H7 (cell line): Measurements from ENCODE around the gene DTD1. TPM values are rescaled to one million over a fixed set of nuclear protein-coding genes. Genes with fewer than 3 reads are reported as not detected.
"Not testable (repeated sequence)": the region's sequence is repeated elsewhere in the genome, so short reads cannot be mapped to it uniquely, and the experiment has no call there.

ENCODE experiments used
- DNase-seq: peaks from one replicate; pipeline ENCODE4 v3.0.0; 2012
- H3K27me3 ChIP-seq: 2 replicates; pipeline ENCODE4 v1.6.0; 2011; ENCODE audit warnings: mild to moderate bottlenecking, low read length; ENCODE audit not compliant: control insufficient read depth, insufficient read depth
- H3K36me3 ChIP-seq: replicated peaks from 2 replicates; pipeline ENCODE4 v1.5.1; 2011; ENCODE audit warnings: low read length; ENCODE audit not compliant: control insufficient read depth, insufficient read depth
- H3K4me3 ChIP-seq: 2 replicates; pipeline ENCODE4 v1.5.1; 2011; ENCODE audit warnings: low read depth, mild to moderate bottlenecking, control low read depth, low read length, moderate library complexity; ENCODE audit not compliant: insufficient read depth
- total RNA-seq: library from RNA; depleted of rRNA; stranded (reverse); fragments of >200 nt; shearing (Covaris generic); gene quantifications from 2 replicates; pipeline ENCODE4 v1.2.3, GENCODE V29; 2014

The DTD1 gene
- total RNA-seq, 1 experiment from 2014 or later, result 54.8 TPM

DNA sequence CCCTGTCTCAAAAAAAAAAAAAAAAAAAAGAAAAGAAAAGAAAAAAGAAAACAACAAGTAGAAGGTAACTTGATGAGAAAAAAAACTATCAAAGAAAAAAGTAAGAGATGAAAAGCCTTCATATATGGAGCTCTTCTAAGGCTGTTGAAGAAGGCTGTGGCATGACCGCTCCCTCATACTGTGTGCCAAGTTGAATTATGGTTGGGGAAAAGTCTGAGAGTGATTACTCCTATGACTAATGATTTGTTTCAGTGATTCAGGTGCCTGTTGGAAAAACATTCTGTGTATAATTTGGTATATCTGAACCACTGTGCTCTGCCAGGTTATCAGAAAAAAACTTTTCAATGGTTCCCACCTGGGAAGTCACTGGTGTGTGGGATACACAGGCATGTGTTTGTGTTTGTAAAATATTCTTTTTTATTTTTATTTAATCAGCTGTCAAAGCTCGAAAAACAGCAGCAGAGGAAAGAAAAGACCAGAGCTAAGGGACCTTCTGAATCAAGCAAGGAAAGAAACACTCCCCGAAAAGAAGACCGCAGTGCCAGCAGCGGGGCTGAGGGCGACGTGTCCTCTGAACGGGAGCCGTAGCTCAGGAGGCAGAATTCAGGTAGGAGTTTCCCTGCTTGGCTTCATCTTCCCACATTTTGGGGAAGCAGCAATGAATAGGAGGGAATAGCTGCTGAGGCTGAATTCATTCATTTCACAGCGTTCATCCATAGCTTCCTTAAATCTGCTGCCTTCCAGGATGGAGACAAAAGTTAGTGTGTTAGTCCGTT lies 156.0 kb downstream of the DTD1 start:
- H3K27me3 ChIP-seq, result no peaks in the 10 kb centered on the region
- no peak for DNase-seq
- no peak overlapping the region for H3K4me3 ChIP-seq
- peaks cover 2% of the 10 kb centered on the region for H3K36me3 ChIP-seq

GRCh38 chr20:18747090-18747489 lies 159.2 kb downstream of the DTD1 start:
- H3K4me3 ChIP-seq, result no peak overlapping the region
- DNase-seq, result no peak
- H3K36me3 ChIP-seq, result peaks cover 2% of the 10 kb centered on the region
- no peaks in the 10 kb centered on the region for H3K27me3 ChIP-seq

DNA sequence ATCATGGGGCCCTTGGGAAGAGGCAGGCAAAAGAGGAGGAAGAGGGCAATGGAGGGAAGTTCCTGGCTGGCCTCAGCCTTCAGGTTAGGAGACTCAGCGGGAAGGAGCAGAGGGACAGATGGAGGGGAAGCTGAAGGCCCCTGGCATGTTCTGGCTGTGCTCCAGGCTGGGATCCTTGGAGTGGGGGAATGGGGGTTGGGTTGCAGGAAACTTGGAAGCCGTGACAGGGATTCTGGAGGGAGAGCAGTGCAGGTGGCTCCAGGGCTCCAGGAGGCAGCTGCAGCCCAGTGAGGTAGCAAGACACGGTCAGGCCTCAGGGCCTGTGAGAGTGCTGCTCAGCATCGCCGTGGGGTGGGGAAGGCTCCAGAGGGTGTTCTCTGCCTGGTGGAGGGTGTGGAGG lies 161.1 kb downstream of the DTD1 start:
- H3K27me3 ChIP-seq, result no peaks in the 10 kb centered on the region
- H3K4me3 ChIP-seq, result no peak overlapping the region
- DNase-seq, result no peak
- peaks cover 2% of the 10 kb centered on the region for H3K36me3 ChIP-seq

- DNase-seq, result no peak
- no peaks in the 10 kb centered on the region for H3K27me3 ChIP-seq
- no peak overlapping the region for H3K4me3 ChIP-seq
- H3K36me3 ChIP-seq, result peaks cover 2% of the 10 kb centered on the region
Observed at GRCh38 chr20:18749528-18749927, 161.7 kb downstream of the DTD1 start.

DNA sequence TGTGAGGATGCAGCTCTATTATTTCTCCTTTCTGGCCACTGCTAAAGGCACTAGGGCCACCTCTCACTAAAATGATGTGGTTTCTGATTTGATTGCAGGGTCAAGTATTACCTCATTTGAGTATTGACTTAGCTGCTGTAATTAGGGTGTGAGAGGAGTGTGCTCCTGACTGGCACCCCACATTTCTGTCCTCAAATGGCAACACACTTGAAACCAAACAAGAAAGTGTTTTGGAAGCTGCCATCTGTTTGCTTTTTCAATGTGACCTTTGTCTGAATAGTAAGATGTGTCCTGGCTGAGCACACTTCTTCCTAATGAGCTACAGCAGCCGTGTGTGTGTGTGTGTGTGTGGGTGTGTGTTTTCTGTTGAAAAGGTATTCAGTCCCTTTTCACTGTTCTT lies 162.9 kb downstream of the DTD1 start:
- no peak overlapping the region for H3K4me3 ChIP-seq
- no peaks in the 10 kb centered on the region for H3K36me3 ChIP-seq
- no peaks in the 10 kb centered on the region for H3K27me3 ChIP-seq
- DNase-seq, result no peak

- Histone ChIP-seq H3K36me3 (no peaks in the 10 kb centered on the region), H3K27me3 (no peaks in the 10 kb centered on the region)
- DNase-seq, result no peak
Observed at GRCh38 chr20:18754030-18754652, 166.3 kb downstream of the DTD1 start.

GRCh38 chr20:18754653-18755045 lies 166.8 kb downstream of the DTD1 start:
- Histone ChIP-seq H3K27me3 (no peaks in the 10 kb centered on the region), H3K4me3 (no peak overlapping the region), H3K36me3 (no peaks in the 10 kb centered on the region)
- no peak for DNase-seq

More at GRCh38 chr20:18754030-18754652, 166.3 kb downstream of the DTD1 start:
- H3K4me3 ChIP-seq, result no peak overlapping the region

- DNase-seq, H3K27me3 ChIP-seq, H3K36me3 ChIP-seq, H3K4me3 ChIP-seq: not testable (repeated sequence)
Observed at GRCh38 chr20:18760852-18761251, 173.0 kb downstream of the DTD1 start.

DNA sequence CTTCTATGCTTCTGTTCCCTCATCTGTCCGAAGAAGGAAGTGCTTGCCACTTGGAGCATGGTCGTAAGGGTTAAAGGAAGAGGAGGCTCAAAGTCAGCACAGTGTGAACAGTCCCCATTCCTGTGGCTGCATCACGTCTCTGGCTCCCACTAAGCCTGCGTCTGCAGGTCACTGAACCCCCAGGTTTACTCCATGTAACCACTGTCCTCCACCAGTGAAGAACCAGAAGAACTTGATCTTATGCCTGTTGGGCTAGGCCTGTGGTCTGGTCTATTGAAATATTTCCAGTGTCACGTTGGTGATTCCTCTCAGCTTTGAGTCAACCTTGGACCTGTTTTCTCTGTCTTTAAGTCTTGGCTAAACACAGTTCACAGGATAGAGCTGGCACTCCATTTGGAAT lies 179.8 kb downstream of the DTD1 start:
- DNase-seq, result no peak
- no peaks in the 10 kb centered on the region for H3K27me3 ChIP-seq

GRCh38 chr20:18773566-18773965 lies 185.7 kb downstream of the DTD1 start:
- Histone ChIP-seq H3K36me3 (no peaks in the 10 kb centered on the region), H3K27me3 (no peaks in the 10 kb centered on the region), H3K4me3 (no peak overlapping the region)
- no peak for DNase-seq

More for the DNA sequence above, 179.8 kb downstream of the DTD1 start:
- Histone ChIP-seq H3K4me3 (no peak overlapping the region), H3K36me3 (no peaks in the 10 kb centered on the region)

DNA sequence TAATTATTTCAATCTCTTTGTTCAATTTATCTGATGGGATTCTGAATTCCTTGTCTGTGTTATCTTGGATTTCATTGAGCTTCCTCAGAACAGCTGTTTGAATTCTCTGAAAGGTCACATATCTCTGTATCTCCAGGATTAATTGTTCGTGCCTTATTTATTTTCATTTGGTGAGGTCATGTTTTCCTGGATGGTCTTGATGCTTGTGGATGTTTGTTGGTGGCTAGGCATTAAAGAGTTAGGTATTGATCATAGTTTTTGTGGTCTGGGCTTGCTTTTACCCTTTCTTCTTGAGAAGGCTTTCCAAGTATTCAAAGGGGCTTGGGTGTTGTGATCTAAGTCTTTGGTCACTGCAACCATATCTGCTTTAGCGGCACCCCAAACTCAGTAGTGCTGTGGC lies 186.4 kb downstream of the DTD1 start:
- Histone ChIP-seq H3K4me3 (no peak overlapping the region), H3K36me3 (no peaks in the 10 kb centered on the region), H3K27me3 (no peaks in the 10 kb centered on the region)
- DNase-seq, result no peak

DNA sequence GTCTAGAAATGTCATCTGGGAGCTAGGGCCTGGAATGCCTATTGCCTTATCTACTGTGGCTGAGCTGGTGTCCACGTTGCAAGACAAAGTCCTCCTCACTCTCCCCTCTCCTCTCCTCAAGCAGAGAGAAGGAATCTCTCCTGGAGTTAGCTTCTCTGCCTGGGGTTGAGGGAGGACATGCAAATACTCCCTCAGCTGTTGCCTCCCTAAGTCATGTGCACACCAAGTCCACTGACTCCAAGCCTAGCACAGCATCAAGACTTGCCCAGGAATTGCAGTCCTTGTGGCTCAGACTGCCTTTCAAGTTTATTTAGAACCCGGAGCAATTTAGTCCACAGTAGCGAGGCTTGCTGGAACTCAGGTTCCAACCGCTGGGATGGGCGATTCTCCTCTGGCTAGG lies 187.8 kb downstream of the DTD1 start:
- H3K4me3 ChIP-seq, result no peak overlapping the region
- no peak for DNase-seq
- no peaks in the 10 kb centered on the region for H3K36me3 ChIP-seq
- no peaks in the 10 kb centered on the region for H3K27me3 ChIP-seq

DNA sequence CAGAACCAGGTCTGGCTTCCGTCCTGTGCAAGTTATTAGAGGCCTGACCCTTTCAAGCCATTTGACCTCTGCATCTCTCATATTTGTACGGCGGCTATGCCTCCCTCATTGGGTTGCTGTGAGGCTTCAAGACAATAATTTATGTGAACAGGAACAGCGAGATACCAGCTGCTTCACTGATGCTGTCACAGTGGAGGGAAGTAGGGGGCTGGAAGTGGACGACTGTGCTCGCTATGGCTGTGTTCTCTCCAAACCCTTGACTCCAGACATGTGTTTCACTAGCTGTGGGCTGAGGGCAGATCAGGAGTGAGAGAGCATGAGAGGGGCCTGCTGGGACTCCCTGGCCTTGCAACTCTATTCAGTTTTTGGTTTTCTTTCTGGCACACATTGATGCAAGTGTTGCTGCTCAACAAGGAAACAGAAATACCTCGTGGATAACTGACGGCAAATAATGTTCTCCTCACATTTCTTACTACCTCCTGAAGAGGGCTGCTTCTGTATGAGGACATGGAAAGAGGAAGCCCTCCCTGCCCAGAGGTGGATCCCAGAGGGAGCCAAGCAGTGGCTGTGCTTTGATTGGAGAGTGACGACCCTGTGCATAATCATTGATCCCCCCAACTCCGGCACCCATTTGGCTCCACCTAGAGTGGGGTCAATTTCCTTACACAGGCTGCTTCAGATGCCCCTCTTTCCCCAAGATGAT lies 191.0 kb downstream of the DTD1 start:
- Histone ChIP-seq H3K27me3 (no peaks in the 10 kb centered on the region), H3K4me3 (no peak overlapping the region), H3K36me3 (no peaks in the 10 kb centered on the region)
- DNase-seq, result no peak

GRCh38 chr20:18780385-18781130 lies 192.7 kb downstream of the DTD1 start:
- Histone ChIP-seq H3K36me3 (no peaks in the 10 kb centered on the region), H3K27me3 (no peaks in the 10 kb centered on the region), H3K4me3 (no peak overlapping the region)
- DNase-seq, result no peak
